Colon (tissue), 2 donors: ENCODE data around the gene CCNK.

ENCODE experiments used
- FAIRE-seq: peaks from 2 replicates; lab custom pipeline; 2012; peaks lifted over from hg19 to GRCh38; lab: Jason Lieb, UNC
- donor health status: control.
- donor health status: control.

The CCNK gene

GRCh38 chr14:99480917-99481744, at the start of gene CCNK:
CCNK (plus strand) TSS chr14:99481409; CDS start chr14:99492678, 11,269 bp downstream.
- peak; percentile 91 for FAIRE-seq

- no peak for FAIRE-seq
These were observed 49.2 kb upstream of the CCNK start for GRCh38 chr14:99431986-99432385.

- FAIRE-seq, result no peak
These were observed 48.7 kb upstream of the CCNK start for GRCh38 chr14:99432485-99432884.

- no peak for FAIRE-seq
These were observed 45.9 kb upstream of the CCNK start for GRCh38 chr14:99435327-99435726.

GRCh38 chr14:99436247-99437180, 44.7 kb upstream of the CCNK start:
- no peak for FAIRE-seq

- FAIRE-seq, result no peak
These were observed 43.5 kb upstream of the CCNK start for GRCh38 chr14:99437706-99438105.

- FAIRE-seq, result no peak
These were observed 40.9 kb upstream of the CCNK start for GRCh38 chr14:99440278-99440677.

- no peak for FAIRE-seq
These were observed 39.9 kb upstream of the CCNK start for GRCh38 chr14:99441157-99441870.

GRCh38 chr14:99441918-99442317, 39.3 kb upstream of the CCNK start:
- no peak for FAIRE-seq

- FAIRE-seq, result no peak
These were observed 35.3 kb upstream of the CCNK start for GRCh38 chr14:99445931-99446330.

GRCh38 chr14:99447739-99448138, 33.5 kb upstream of the CCNK start:
- no peak for FAIRE-seq

GRCh38 chr14:99450266-99450665, 30.9 kb upstream of the CCNK start:
- FAIRE-seq, result no peak

- FAIRE-seq, result no peak
These were observed 30.0 kb upstream of the CCNK start for GRCh38 chr14:99451234-99451633.

- no peak for FAIRE-seq
These were observed 28.2 kb upstream of the CCNK start for GRCh38 chr14:99452968-99453367.

- FAIRE-seq, result no peak
These were observed 27.0 kb upstream of the CCNK start for GRCh38 chr14:99454246-99454645.

- FAIRE-seq, result no peak
These were observed 21.6 kb upstream of the CCNK start for GRCh38 chr14:99459481-99460100.

- no peak for FAIRE-seq
These were observed 20.4 kb upstream of the CCNK start for GRCh38 chr14:99460793-99461192.

- FAIRE-seq, result no peak
These were observed 19.7 kb upstream of the CCNK start for GRCh38 chr14:99461411-99462085.

- FAIRE-seq, result no peak
These were observed 19.0 kb upstream of the CCNK start for GRCh38 chr14:99462210-99462609.

- FAIRE-seq, result no peak
These were observed 17.2 kb upstream of the CCNK start for GRCh38 chr14:99463974-99464373.

- FAIRE-seq, result no peak
These were observed 15.9 kb upstream of the CCNK start for GRCh38 chr14:99465288-99465687.
